ENCODE results near the gene REXO5.

Gene REXO5

GRCh38 chr16:20839504-20839903 is 33.2 kb downstream of the REXO5 start:
- no peaks in the 10 kb centered on the region for H3K27me3 Mint-ChIP-seq (ENCODE audit: low read depth)

GRCh38 chr16:20844054-20844453 is 37.7 kb downstream of the REXO5 start:
- H3K4me3 Mint-ChIP-seq, result no peak overlapping the region
- peaks cover 28% of the 10 kb centered on the region for H3K36me3 Mint-ChIP-seq (ENCODE audit: low read depth)
- no peaks in the 10 kb centered on the region for H3K27me3 Mint-ChIP-seq (ENCODE audit: low read depth)
- no peak overlapping the region for H3K27ac Mint-ChIP-seq
- TF ChIP-seq CTCF (IDR thresholded peaks at IDR 0.05; ENCODE audit: unreplicated experiment in 3 of 3), result no peak
- H3K9me3 Mint-ChIP-seq, result no peaks in the 10 kb centered on the region
- H3K4me1 Mint-ChIP-seq, result no peaks in the 10 kb centered on the region

More at GRCh38 chr16:20839504-20839903, 33.2 kb downstream of the REXO5 start:
- no peaks in the 10 kb centered on the region for H3K4me1 Mint-ChIP-seq
- H3K27ac Mint-ChIP-seq, result no peak overlapping the region
- H3K36me3 Mint-ChIP-seq (ENCODE audit: low read depth), result peaks cover 64% of the 10 kb centered on the region
- no peak overlapping the region for H3K4me3 Mint-ChIP-seq
- peaks cover 9% of the 10 kb centered on the region for H3K9me3 Mint-ChIP-seq
- TF ChIP-seq CTCF (IDR thresholded peaks at IDR 0.05; ENCODE audit: unreplicated experiment in 3 of 3), result no peak

- Mint-ChIP-seq H3K36me3 (ENCODE audit: low read depth) (peaks cover 28% of the 10 kb centered on the region), H3K27ac (no peak overlapping the region), H3K9me3 (no peaks in the 10 kb centered on the region), H3K27me3 (ENCODE audit: low read depth) (no peaks in the 10 kb centered on the region), H3K4me1 (no peaks in the 10 kb centered on the region), H3K4me3 (no peak overlapping the region)
- TF ChIP-seq CTCF (IDR thresholded peaks at IDR 0.05; ENCODE audit: unreplicated experiment in 3 of 3), result no peak
These were observed 38.3 kb downstream of the REXO5 start for GRCh38 chr16:20844588-20844987.

GRCh38 chr16:20846030-20846429 is 39.7 kb downstream of the REXO5 start:
- no peaks in the 10 kb centered on the region for H3K27me3 Mint-ChIP-seq (ENCODE audit: low read depth)
- no peaks in the 10 kb centered on the region for H3K9me3 Mint-ChIP-seq
- peaks cover 12% of the 10 kb centered on the region for H3K4me1 Mint-ChIP-seq
- peaks cover 23% of the 10 kb centered on the region for H3K36me3 Mint-ChIP-seq (ENCODE audit: low read depth)
- H3K4me3 Mint-ChIP-seq, result no peak overlapping the region
- no peak overlapping the region for H3K27ac Mint-ChIP-seq
- no peak for TF ChIP-seq CTCF (IDR thresholded peaks at IDR 0.05; ENCODE audit: unreplicated experiment in 3 of 3)

GRCh38 chr16:20846551-20846950 is 40.2 kb downstream of the REXO5 start:
- H3K27me3 Mint-ChIP-seq (ENCODE audit: low read depth), result no peaks in the 10 kb centered on the region
- H3K36me3 Mint-ChIP-seq (ENCODE audit: low read depth), result peaks cover 19% of the 10 kb centered on the region
- H3K4me3 Mint-ChIP-seq, result no peak overlapping the region

More at GRCh38 chr16:20846551-20846950, 40.2 kb downstream of the REXO5 start:
- TF ChIP-seq CTCF (IDR thresholded peaks at IDR 0.05; ENCODE audit: unreplicated experiment in 3 of 3), result no peak
- H3K4me1 Mint-ChIP-seq, result peaks cover 17% of the 10 kb centered on the region
- no peaks in the 10 kb centered on the region for H3K9me3 Mint-ChIP-seq
- no peak overlapping the region for H3K27ac Mint-ChIP-seq

Data from nephron (organoid).